ENCODE data around the gene UBXN10.

UBXN10 gene

GRCh38 chr1:20166051-20166450 is 19.8 kb upstream of the UBXN10 start:
- TF ChIP-seq GATA1 (IDR thresholded peaks at IDR 0.05; ENCODE audit: low read depth, low read length) (no peak), POLR2A (IDR thresholded peaks at IDR 0.05; ENCODE audit: low read length) (no peak)
- no peak for DNase-seq

- TF ChIP-seq POLR2A (IDR thresholded peaks at IDR 0.05; ENCODE audit: low read length) (no peak), GATA1 (IDR thresholded peaks at IDR 0.05; ENCODE audit: low read depth, low read length) (no peak)
- no peak for DNase-seq
These were observed 18.8 kb upstream of the UBXN10 start for GRCh38 chr1:20167126-20167525.

- TF ChIP-seq GATA1 (IDR thresholded peaks at IDR 0.05; ENCODE audit: low read depth, low read length) = no peak
- no peak for TF ChIP-seq POLR2A (IDR thresholded peaks at IDR 0.05; ENCODE audit: low read length)
- no peak for DNase-seq
These were observed 17.1 kb upstream of the UBXN10 start for GRCh38 chr1:20168564-20169491.

DNA sequence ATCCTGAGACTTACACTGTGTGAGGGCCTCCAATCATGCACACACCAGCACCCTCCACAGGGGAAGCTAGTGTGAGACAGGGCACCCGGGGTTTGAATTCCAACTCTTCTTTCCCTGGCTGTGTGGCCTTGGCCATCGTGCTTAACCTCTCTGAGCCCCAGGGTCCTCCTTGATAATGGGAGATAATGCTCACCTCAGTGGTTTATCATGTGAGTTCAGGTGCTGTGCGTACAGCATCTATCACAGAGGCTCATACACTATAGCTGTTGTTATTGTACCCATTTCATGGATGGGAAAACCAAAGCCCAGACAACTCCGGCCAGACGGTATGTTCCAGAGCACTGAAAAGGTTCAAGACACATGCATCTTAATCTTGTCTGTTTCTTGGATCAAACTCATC is 16.0 kb upstream of the UBXN10 start:
- TF ChIP-seq GATA1 (IDR thresholded peaks at IDR 0.05; ENCODE audit: low read depth, low read length) (no peak), POLR2A (IDR thresholded peaks at IDR 0.05; ENCODE audit: low read length) (no peak)
- no peak for DNase-seq

DNA sequence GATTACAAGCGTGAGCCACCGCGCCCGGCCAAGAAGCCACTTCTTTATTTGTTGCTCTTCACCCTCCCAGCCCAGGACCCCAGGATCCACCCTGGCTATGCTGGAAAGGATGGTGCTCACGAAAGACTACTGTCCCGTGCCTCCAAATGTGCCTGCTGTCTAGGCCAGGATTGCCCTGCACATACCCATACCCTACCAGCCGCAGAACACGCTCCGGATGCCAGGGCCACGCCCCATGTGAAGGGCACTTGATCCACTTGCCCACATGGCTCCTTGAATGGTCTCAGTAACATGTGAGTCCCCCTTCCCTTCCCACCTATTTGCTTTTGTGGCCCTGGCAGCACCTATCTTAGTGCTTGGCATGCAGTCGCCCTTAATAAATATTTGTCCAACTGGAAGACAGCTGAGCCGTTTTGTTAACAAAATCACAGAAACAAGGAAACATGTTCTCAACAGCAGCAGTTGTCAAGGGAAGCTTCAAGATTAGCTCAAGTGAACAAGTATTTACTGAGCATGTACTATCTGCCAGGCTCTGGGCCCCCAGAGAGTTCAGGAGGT is 13.8 kb upstream of the UBXN10 start:
- TF ChIP-seq GATA1 (IDR thresholded peaks at IDR 0.05; ENCODE audit: low read depth, low read length) (no peak), POLR2A (IDR thresholded peaks at IDR 0.05; ENCODE audit: low read length) (no peak)
- DNase-seq = no peak

GRCh38 chr1:20174937-20175666 is 10.8 kb upstream of the UBXN10 start:
- TF ChIP-seq GATA1 (IDR thresholded peaks at IDR 0.05; ENCODE audit: low read depth, low read length) = no peak
- no peak for TF ChIP-seq POLR2A (IDR thresholded peaks at IDR 0.05; ENCODE audit: low read length)
- DNase-seq = no peak

- TF ChIP-seq POLR2A (IDR thresholded peaks at IDR 0.05; ENCODE audit: low read length) (no peak), GATA1 (IDR thresholded peaks at IDR 0.05; ENCODE audit: low read depth, low read length) (no peak)
- no peak for DNase-seq
These were observed 7.1 kb upstream of the UBXN10 start for GRCh38 chr1:20178634-20179370.

DNA sequence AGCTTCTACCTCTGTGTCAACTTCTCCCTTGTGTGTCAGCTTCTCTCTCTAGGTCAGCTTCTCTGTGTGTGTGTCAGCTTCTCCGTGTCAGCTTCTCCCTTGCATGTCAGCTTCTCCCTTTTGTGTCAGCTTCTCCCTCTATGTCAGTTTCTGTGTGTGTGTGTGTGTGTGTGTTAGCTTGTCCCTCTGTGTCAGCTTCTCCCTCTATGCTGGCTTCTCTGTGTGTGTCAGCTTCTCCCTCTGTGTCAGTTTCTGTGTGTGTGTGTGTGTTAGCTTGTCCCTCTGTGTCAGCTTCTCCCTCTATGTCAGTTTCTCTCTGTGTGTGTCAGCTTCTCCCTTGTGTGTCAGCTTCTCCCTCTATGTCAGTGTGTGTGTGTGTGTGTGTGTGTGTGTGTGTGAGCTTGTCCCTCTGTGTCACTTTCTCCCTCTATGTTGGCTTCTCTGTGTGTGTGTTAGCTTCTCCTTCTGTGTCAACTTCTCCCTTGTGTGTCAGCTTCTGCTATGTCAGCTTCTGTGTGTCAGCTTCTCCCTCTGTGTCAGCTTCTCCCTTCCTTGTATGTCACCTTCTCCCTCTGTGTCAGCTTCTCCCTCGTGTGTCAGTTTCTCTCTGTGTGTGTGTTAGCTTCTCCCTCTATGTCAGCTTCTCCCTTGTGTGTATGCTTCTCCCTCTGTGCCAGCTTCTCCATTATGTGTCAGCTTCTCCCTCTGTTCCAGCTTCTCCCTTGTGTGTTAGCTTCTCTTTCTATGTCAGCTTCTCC is 6.3 kb upstream of the UBXN10 start:
- TF ChIP-seq GATA1 (IDR thresholded peaks at IDR 0.05; ENCODE audit: low read depth, low read length) = no peak

GRCh38 chr1:20180129-20180843 is 5.6 kb upstream of the UBXN10 start:
- DNase-seq = no peak
- no peak for TF ChIP-seq POLR2A (IDR thresholded peaks at IDR 0.05; ENCODE audit: low read length)
- no peak for TF ChIP-seq GATA1 (IDR thresholded peaks at IDR 0.05; ENCODE audit: low read depth, low read length)

More for the DNA sequence above, 6.3 kb upstream of the UBXN10 start:
- no peak for DNase-seq

DNA sequence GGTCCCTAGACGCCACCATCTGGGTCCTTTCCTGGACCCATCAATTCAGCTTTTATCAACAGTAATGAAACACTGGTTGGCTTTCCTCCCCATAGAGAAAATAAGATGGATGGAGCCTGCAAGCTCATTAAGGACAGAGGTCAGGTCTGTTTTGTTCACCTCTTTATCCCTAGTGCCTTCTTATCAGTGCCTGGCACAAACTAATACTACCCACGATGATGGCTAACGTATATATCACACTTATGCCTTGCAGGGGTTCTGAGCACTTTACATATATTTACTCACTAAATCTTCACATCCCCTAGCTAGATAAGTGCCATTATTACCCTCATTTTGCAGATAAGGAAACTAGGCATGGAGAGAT is 5.1 kb upstream of the UBXN10 start:
- DNase-seq = no peak
- TF ChIP-seq GATA1 (IDR thresholded peaks at IDR 0.05; ENCODE audit: low read depth, low read length) (no peak), POLR2A (IDR thresholded peaks at IDR 0.05; ENCODE audit: low read length) (no peak)

DNA sequence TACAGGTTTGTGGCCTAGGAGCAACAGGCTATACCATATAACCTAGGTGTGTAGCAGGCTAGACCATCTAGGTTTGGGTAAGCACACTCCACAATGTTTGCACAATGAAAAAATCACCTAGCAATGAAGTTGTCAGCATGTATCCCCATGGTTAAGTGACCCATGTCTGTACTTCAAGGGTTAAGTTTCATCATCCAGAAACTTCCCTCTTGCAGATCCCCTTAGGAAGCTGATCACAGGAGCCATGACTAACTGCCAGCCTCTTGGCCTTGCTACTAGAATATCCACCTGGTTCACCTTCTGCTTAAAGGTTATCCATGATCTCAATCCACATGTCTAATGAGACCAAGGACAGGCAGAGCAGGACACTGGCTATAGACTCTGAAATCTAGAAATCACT is 3.5 kb upstream of the UBXN10 start:
- no peak for DNase-seq
- no peak for TF ChIP-seq GATA1 (IDR thresholded peaks at IDR 0.05; ENCODE audit: low read depth, low read length)
- TF ChIP-seq POLR2A (IDR thresholded peaks at IDR 0.05; ENCODE audit: low read length) = no peak

GRCh38 chr1:20183035-20183434 is 2.9 kb upstream of the UBXN10 start:
- TF ChIP-seq POLR2A (IDR thresholded peaks at IDR 0.05; ENCODE audit: low read length) = no peak
- no peak for TF ChIP-seq GATA1 (IDR thresholded peaks at IDR 0.05; ENCODE audit: low read depth, low read length)
- DNase-seq = no peak

All from erythroblast (primary cell).